Hematopoietic multipotent progenitor cell treated with erythropoietin and hydrocortisone succinate and interleukin-3 and kit ligand, for 17 days (in vitro differentiated cells): ENCODE measurements around the gene APH1B.
"Not testable (repeated sequence)": the region's sequence is repeated elsewhere in the genome, so short reads cannot be mapped to it uniquely, and the experiment has no call there.

Source experiments
- DNase-seq: peaks from one replicate; pipeline ENCODE4 v3.0.0-alpha.2; 2015; ENCODE audit warnings: low spot score

APH1B gene

DNA sequence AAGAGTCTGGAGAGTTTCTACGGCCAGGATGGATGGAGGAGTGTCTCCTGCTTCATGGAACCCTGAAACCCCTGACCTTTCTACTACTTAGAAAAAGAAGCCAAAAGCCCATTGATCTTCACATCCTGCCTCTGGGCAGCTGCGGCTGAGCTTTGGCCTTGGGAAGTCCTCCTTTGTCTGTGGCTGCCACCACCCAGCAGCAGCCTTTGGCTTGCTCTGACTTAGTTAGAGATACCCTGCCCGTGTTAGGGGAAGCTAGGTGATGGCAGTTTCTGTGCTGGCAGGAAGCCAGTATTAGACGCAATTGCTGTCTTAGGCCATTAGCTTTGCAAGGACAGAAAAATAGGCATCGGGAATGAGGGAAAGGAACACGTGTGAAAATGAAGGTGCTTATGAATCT lies 18.8 kb downstream of the APH1B start:
- DNase-seq, result no peak

DNA sequence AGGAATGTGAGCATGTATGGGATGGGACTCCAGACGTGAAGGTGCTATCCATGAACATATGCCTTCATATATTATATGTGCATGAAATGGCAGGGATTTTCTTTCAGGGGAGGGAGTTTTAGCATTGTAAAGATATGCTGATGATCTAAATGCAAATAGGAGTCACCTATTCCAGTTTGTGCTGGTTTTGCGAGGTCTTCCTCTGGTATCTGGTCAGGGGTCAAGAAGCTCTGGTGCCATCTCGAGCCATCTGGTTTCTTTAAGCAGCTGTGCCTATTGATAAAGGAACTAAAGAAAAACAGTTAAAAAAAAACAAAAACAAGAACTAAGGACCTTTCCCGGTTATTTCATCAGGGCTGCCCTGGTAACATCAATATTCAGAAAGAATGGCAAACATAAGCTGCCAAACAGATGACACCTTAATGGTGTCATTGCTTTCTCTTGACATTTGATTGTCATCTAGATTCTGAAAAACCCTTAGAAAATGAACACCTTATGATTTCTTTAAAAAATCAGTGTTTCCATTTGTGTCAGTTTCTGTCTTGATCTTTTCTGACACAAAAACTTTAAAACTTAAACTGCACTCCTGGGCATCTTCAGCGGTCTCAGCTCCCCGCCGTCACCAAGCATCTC lies 22.7 kb downstream of the APH1B start:
- no peak for DNase-seq

- DNase-seq, result no peak
Measured at GRCh38 chr15:63301088-63301487, 23.7 kb downstream of the APH1B start.

- DNase-seq, result no peak
Measured at GRCh38 chr15:63305260-63305659, 27.9 kb downstream of the APH1B start.

DNA sequence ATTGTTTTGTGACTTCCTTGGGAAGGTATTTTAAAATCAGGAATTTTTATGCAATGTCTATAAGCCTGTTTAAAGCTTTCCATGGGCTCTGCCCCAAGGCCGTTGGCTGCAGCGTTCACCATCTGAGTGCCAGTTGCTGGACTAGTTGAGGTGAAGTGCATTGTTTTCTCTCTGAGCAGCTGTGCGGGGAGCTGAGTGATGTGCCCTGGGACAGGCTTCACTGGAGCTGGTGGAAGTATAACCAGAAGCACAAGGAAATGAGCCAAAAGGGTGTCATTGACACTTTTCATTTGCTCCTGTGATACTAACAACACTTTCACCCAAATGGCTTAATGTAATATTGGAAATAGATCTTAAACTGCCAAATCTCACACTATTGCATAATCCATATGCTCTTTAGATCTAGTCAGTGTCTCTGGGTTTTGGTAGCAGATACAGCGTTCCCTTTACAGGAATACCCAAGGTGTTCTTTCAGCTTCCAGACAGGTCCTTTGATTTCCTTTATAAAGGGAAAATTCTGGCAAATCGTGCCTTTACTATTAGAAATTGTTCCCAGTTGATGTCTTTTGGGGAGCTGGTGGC lies 29.2 kb downstream of the APH1B start:
- no peak for DNase-seq

- no peak for DNase-seq
Measured at GRCh38 chr15:63308491-63308890, 31.1 kb downstream of the APH1B start.

DNA sequence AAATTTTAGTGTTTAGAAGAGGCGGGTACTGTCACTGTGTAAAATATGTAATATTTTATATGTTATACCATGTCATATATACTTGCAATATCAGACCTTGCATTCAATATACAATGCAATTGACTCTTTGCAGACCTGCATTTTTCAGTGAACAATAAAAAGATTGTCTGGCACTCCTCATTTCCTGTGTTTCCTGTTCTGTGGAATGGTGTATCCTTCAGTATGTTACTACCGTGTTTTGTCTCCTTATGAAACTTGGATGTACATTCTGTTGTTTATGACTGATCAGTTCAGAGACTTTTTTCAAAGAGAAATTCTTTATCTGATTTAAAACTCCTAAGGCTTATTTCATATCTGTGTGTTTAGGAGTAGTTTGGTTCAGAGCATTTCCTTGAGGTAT lies 31.5 kb downstream of the APH1B start:
- DNase-seq, result no peak

DNA sequence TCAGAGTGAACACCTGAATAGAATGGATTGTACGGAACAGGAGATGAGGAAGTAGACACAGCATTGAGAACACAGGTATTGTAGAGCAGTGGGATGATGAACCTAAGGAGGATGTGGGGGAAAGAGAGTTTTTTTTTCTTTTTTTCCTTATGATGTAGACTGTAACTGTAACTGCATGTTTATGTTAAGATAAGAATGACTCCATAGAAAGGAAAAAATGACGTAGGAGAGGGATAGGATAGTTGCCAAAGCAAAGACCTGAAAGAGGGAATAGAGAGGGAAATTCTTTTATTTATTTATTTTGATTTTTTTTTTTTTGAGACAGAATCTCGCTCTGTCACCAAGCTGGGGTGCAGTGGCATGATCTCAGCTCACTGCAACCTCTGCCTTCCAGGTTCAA lies 33.2 kb downstream of the APH1B start:
- DNase-seq, result no peak

DNA sequence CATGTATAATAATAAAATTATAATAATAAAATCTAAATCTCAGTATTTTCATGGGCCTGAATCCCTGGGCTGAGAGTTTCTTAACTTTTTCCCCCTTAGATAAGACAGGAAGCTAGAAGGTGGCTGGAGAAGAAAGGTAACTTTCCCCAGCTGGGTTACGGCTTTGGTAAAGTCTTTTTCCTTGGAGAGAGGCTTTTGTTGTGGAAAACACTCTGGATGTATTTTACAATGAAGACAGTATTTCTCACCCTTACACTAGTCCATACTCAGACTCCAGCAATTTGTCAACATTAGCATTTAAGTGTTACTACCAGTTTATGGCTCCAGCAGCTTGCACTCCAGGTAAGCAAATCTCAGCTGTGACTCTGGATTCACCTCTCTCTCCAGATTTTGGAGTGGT lies 34.9 kb downstream of the APH1B start:
- DNase-seq, result no peak

DNA sequence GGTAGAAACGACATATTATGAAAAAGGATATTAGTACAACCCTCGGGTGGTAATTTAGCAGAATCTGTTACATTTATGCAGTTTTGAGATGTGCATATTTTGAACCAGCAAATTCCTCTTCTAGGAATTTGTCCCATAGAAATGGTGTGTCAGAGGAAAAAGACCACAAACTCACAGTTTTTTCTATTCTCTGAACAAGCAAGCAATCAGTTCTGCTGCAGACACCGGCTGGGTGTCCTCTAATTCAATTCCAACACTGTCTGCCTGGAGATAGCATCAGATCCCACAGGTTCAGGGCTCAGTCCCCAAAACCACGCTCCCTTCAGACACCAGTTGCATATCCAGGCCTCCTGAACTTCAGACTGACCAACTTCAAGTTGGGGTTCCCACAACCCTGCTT lies 36.4 kb downstream of the APH1B start:
- DNase-seq, result no peak

DNA sequence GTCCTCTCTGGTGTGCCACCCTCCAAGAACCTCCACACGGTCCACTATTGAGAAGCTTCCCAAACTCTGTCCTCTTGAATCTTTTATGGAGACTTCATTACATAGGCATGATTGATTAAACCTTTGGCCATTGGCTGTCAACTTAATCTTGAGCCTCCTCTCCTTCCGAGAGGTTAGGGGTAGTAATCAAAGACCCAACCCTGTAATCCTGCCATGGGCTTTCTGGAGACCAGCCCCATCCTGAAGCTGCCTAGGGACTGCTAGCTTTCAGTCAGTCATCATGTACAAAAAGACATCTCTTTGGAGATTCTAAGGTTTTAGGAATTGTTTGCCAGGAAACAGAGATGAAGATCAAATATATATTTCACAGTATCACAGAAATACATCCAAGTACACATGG lies 37.0 kb downstream of the APH1B start:
- DNase-seq, result no peak

DNA sequence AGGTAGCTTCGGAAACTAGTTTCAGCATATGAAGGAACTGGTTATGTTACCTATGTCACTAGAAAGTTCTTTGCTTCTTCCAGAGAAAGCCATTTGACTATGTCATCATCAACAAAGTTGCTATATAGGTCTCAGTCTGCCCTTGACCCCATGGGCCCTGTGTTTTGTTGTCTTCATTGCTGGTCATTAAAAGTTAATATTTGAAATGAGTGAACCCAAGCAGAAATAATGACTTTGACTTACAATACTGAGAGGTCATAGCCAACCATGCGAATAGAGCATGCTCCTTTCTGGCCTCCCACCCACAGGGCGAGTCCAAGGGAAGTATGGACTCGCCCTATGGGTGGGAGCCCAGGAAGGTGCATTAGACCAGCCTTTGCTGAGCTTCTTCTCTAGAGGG lies 40.9 kb downstream of the APH1B start:
- no peak for DNase-seq

- no peak for DNase-seq
Measured at GRCh38 chr15:63319065-63319464, 41.7 kb downstream of the APH1B start.

GRCh38 chr15:63320446-63320845 lies 43.0 kb downstream of the APH1B start:
- DNase-seq, result not testable (repeated sequence)

GRCh38 chr15:63320981-63321380 lies 43.6 kb downstream of the APH1B start:
- DNase-seq, result not testable (repeated sequence)

GRCh38 chr15:63321462-63321861 lies 44.1 kb downstream of the APH1B start:
- no peak for DNase-seq

GRCh38 chr15:63322541-63322940 lies 45.1 kb downstream of the APH1B start:
- no peak for DNase-seq

GRCh38 chr15:63323798-63324563 lies 46.6 kb downstream of the APH1B start:
- no peak for DNase-seq

DNA sequence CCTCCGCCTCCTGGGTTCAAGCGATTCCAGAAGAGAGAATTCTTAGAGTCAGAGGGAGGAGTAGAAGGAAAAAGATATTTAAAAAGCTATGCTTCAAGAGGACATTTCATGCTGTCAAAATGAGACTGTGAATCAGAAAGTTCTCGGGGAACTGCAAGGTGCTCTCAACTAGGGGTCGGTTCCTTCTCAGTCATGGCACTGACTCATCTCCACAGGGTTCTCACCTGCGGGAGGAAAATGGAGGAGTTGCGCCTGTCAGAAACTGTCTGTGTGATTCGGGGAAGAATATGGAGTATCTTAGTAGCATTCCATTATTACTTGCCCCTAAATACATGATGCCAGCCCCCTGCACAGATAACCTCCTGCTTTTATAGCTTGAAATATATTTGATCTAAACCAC lies 47.4 kb downstream of the APH1B start:
- no peak for DNase-seq

GRCh38 chr15:63327648-63328421 lies 50.4 kb downstream of the APH1B start:
- no peak for DNase-seq

GRCh38 chr15:63329567-63330350 lies 52.4 kb downstream of the APH1B start:
- no peak for DNase-seq

DNA sequence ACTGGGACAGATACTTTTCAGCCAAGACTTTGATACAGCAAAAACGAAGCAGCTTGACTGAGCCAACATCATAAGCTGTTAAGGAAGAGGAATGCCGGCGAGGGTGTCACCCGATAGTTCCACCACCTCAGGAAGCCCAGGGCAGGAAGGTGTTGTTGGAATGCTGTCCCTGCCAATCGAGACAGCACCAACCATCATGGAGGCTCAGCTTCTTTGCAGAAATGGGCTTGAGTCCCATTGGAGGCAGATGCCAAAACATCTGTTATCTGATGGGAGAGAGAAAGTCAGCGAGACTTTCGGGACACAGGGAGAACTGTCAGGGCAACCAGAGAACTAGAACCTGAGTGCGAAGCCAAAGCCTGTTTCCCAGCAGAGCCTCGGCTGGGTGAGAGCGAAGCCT lies 53.5 kb downstream of the APH1B start:
- no peak for DNase-seq
